ENCODE data around the gene ETV5. TPM values are rescaled to one million over a fixed set of nuclear protein-coding genes. Genes with fewer than 3 reads are reported as not detected.

Gene ETV5
- total RNA-seq, 1 donor from 2014 or later: 42.2 TPM

DNA sequence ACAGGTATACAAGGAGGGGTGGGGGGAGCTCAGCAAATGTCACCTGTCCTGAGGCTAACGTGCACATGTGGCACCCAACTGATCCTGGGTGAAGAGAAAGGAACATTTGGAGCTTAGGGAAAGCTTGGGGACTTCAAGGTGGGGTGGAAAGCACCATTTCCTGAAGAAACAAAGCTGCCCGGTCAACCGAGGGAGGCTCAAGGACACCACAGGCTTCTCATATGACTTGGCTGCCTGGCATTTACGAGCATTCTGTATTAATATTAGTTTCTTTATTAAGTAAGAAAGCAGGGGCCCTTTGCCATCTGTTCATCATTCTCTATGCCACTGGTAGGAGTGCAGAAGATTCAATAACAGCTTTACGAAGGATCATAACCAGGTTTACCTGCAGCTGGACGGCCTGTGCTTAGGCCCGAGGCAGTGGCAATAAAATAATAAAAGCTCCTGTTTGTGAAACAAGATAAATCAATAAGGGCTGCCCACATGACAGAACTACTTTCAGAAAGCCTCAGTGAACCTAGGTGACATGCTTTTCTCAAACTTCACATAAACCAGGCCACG is 54.0 kb downstream of the ETV5 start:
- TF ChIP-seq, protein P1, sequence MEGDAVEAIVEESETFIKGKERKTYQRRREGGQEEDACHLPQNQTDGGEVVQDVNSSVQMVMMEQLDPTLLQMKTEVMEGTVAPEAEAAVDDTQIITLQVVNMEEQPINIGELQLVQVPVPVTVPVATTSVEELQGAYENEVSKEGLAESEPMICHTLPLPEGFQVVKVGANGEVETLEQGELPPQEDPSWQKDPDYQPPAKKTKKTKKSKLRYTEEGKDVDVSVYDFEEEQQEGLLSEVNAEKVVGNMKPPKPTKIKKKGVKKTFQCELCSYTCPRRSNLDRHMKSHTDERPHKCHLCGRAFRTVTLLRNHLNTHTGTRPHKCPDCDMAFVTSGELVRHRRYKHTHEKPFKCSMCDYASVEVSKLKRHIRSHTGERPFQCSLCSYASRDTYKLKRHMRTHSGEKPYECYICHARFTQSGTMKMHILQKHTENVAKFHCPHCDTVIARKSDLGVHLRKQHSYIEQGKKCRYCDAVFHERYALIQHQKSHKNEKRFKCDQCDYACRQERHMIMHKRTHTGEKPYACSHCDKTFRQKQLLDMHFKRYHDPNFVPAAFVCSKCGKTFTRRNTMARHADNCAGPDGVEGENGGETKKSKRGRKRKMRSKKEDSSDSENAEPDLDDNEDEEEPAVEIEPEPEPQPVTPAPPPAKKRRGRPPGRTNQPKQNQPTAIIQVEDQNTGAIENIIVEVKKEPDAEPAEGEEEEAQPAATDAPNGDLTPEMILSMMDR (conservative IDR thresholded peaks at IDR 0.05): no peak
- no peak for DNase-seq (ENCODE audit: extremely low spot score, unreplicated experiment)
- peak overlapping the region; percentile 58 for H3K27ac Mint-ChIP-seq
- H3K4me1 Mint-ChIP-seq (ENCODE audit: unreplicated experiment): peaks cover 10% of the 10 kb centered on the region
- peaks cover 17% of the 10 kb centered on the region for H3K36me3 Mint-ChIP-seq
- no peaks in the 10 kb centered on the region for H3K27me3 Mint-ChIP-seq
- no peaks in the 10 kb centered on the region for H3K9me3 Mint-ChIP-seq
- no peak overlapping the region for H3K4me3 Mint-ChIP-seq

DNA sequence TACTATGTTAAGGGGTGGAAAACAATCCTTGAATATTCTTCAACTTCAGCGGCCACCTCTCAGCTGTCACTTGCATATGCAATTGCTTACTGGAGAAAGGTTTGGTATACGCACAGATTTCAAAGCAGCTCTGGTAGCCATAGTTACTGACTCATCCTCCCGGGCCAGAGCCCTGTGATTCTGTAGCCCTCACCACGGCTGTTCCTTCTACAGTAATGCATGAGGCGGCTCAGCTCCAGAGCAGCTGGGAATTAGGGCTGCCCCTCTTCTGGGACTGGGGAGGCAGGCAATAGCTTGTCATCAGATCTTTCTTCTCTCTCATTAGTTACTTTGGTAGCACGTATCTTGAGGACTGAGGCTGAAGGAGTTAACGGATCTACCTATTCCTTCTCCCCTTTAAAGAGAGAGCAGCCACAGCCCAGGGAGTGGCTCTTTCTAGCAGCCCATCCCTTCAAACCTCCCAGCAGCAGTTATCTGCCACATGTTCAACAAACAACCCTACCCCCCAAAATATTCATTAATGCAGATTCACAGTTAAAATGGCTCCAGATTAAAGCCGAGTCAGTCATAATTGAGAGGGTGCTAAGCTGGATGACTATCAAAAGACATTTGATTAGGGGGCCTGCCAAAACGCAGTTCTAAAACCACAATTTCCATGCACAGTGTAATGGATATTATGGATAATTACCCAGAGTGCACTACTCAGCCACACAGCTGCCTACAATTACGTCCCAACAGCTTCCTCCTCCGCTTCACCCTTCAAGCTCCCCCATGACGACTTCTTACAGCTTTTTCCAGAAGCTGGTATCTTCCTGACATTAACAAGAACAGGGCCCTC is 54.7 kb downstream of the ETV5 start:
- Mint-ChIP-seq H3K36me3 (peaks cover 17% of the 10 kb centered on the region), H3K27me3 (no peaks in the 10 kb centered on the region), H3K4me3 (no peak overlapping the region), H3K4me1 (ENCODE audit: unreplicated experiment) (peaks cover 10% of the 10 kb centered on the region), H3K27ac (peak overlapping the region; percentile 27), H3K9me3 (no peaks in the 10 kb centered on the region)
- no peak for DNase-seq (ENCODE audit: extremely low spot score, unreplicated experiment)
- TF ChIP-seq, protein P1 (conservative IDR thresholded peaks at IDR 0.05): no peak

DNA sequence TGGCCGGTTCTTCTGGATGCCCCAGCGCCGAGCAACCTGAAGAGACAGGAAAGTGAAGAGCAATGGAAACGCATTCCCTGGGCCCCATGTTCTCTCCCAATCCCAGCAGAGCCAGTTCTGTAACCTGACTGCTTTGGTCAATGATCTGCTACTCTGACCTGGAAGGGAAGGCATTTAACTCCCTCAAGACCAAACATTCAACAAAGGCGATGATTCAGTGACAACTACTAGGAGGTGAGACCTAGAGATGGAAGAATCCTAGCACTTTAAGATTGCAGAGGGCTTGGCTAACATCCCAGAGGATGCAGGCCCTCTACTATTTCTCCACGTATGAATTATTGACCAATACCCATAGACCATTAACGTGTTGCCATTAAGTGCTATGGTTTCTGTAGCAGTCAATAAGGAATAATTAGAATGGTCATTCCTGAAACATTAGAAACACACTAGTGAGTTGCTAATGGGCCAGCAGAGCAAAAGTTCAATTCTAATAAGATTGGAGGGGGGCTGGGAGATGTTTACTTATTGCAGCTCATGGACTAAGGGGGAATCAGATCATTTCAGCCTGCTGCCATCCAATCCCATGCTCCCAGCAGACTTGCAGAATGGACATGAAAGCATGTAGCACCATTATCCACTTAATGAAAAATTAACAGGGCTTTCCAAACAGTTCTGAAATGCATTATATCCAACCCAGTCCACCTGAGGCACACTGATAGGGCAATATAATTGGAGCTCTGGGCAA is 56.6 kb downstream of the ETV5 start:
- peaks cover 10% of the 10 kb centered on the region for H3K4me1 Mint-ChIP-seq (ENCODE audit: unreplicated experiment)
- no peak overlapping the region for H3K27ac Mint-ChIP-seq
- no peak for DNase-seq (ENCODE audit: extremely low spot score, unreplicated experiment)
- TF ChIP-seq, protein P1 (conservative IDR thresholded peaks at IDR 0.05): no peak
- H3K27me3 Mint-ChIP-seq: no peaks in the 10 kb centered on the region
- no peaks in the 10 kb centered on the region for H3K9me3 Mint-ChIP-seq
- no peak overlapping the region for H3K4me3 Mint-ChIP-seq
- peaks cover 25% of the 10 kb centered on the region for H3K36me3 Mint-ChIP-seq

DNA sequence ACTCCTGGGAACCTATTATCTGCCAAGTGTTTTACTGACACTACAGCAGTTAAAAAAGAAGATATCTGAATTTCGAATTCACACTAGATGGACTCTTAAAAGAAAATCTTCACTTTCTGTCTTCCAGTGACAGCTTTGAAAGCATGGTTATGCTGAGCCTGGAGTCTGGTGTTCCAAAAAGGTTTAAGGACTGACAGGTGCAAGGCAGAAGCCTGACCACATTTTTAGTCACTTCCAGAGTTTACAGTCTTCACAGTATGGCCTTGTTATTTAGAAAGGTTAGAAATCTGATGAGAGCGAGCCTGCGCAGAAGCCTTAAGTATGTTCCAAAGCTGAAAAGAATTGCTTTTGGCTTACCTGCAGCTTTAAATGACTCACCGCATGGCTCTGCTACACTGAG is 59.9 kb downstream of the ETV5 start:
- peaks cover 20% of the 10 kb centered on the region for H3K36me3 Mint-ChIP-seq
- H3K4me3 Mint-ChIP-seq: no peak overlapping the region
- TF ChIP-seq, protein P1 (conservative IDR thresholded peaks at IDR 0.05): no peak
- no peaks in the 10 kb centered on the region for H3K4me1 Mint-ChIP-seq (ENCODE audit: unreplicated experiment)
- no peaks in the 10 kb centered on the region for H3K9me3 Mint-ChIP-seq
- DNase-seq (ENCODE audit: extremely low spot score, unreplicated experiment): no peak
- H3K27ac Mint-ChIP-seq: no peak overlapping the region
- no peaks in the 10 kb centered on the region for H3K27me3 Mint-ChIP-seq

DNA sequence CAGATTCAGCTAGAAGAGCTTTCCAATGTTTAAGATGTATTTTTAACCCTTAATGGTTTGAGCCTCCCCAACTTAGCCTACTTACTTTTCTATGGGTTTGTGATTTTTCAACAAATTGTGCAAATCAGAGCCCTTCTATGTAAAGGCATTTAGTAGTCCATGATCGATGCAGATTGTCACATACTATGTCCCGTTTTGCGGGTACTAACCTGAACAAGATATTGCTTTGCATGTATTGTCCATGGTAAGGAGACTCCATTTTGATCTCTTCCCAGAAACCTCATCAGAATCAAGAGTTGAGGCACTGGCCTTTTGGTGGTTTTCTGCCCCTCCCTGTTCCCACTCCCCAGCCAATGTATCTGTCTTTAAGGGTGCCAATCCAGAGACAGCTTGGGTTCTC is 60.8 kb downstream of the ETV5 start:
- Mint-ChIP-seq H3K27me3 (peaks cover 3% of the 10 kb centered on the region), H3K27ac (no peak overlapping the region), H3K36me3 (peaks cover 20% of the 10 kb centered on the region), H3K4me3 (no peak overlapping the region), H3K4me1 (ENCODE audit: unreplicated experiment) (no peaks in the 10 kb centered on the region), H3K9me3 (no peaks in the 10 kb centered on the region)
- TF ChIP-seq, protein P1 (conservative IDR thresholded peaks at IDR 0.05): no peak
- DNase-seq (ENCODE audit: extremely low spot score, unreplicated experiment): no peak
